Endodermal cell (in vitro differentiated cells): Measurements from ENCODE around the gene CYP4X1. TPM values are rescaled to one million over a fixed set of nuclear protein-coding genes. Genes with fewer than 3 reads are reported as not detected.

ENCODE experiments used
- DNase-seq: peaks from one replicate; pipeline ENCODE4 v3.0.0-alpha.2; 2017
- H3K27ac ChIP-seq: 2 replicates; pipeline ENCODE4 v1.5.1; 2013; ENCODE audit warnings: mild to moderate bottlenecking, low read depth, low read length, moderate library complexity
- H3K27me3 ChIP-seq: 2 replicates; pipeline ENCODE4 v1.6.1; 2013; ENCODE audit warnings: mild to moderate bottlenecking, low read length, moderate library complexity; ENCODE audit not compliant: insufficient read depth, control insufficient read depth, poor library complexity, severe bottlenecking
- H3K36me3 ChIP-seq: 2 replicates; pipeline ENCODE4 v1.7.0; 2013; ENCODE audit warnings: mild to moderate bottlenecking, low read length, moderate library complexity; ENCODE audit not compliant: control insufficient read depth, insufficient read depth
- H3K4me1 ChIP-seq: one replicate; pipeline ENCODE4 v1.7.0; 2013; ENCODE audit warnings: low read length; ENCODE audit not compliant: control insufficient read depth, insufficient read depth
- H3K4me3 ChIP-seq: 2 replicates; pipeline ENCODE4 v1.5.1; 2013; ENCODE audit warnings: mild to moderate bottlenecking, low read length, moderate library complexity
- H3K9ac ChIP-seq: 2 replicates; pipeline ENCODE4 v1.6.1; 2013; ENCODE audit warnings: mild to moderate bottlenecking, low read length, moderate library complexity; ENCODE audit not compliant: poor library complexity, severe bottlenecking; ENCODE audit errors: extremely low read depth
- H3K9me3 ChIP-seq: 2 replicates; pipeline ENCODE4 v1.6.1; 2013; ENCODE audit warnings: mild to moderate bottlenecking, low read length, moderate library complexity; ENCODE audit not compliant: control insufficient read depth
- H3K27ac Mint-ChIP-seq: 2 replicates; pipeline ENCODE4 v1.8.0; 2020; ENCODE audit warnings: mixed read lengths
- H3K27me3 Mint-ChIP-seq: 2 replicates; pipeline ENCODE4 v1.8.0; 2021; ENCODE audit warnings: mild to moderate bottlenecking, mixed read lengths; ENCODE audit not compliant: insufficient read depth
- H3K36me3 Mint-ChIP-seq: 2 replicates; pipeline ENCODE4 v1.8.0; 2020; ENCODE audit warnings: low read depth, mixed read lengths
- H3K4me1 Mint-ChIP-seq: 2 replicates; pipeline ENCODE4 v1.8.0; 2020; ENCODE audit warnings: mixed read lengths
- H3K4me3 Mint-ChIP-seq: 2 replicates; pipeline ENCODE4 v1.8.0; 2020; ENCODE audit warnings: mild to moderate bottlenecking, moderate library complexity, mixed read lengths
- H3K9me3 Mint-ChIP-seq: 2 replicates; pipeline ENCODE4 v1.8.0; 2020; ENCODE audit warnings: mild to moderate bottlenecking, mixed read lengths
- WGBS, 2 experiments: methylation state at CpG; one replicate each; pipeline versions ENCODE4 v1.1.5 to v1.1.7; 2013; ENCODE audit warnings: missing lambda C conversion rate in 2 of 2, mixed read lengths in 1 of 2; ENCODE audit not compliant: insufficient coverage in 1 of 2, insufficient read length in 1 of 2; 5-methylcytosine and 5-hydroxymethylcytosine counted together
- total RNA-seq, 2 donors: library from RNA; stranded (reverse); fragmentation: NEBNext Ultra II Directional in 1 of 2; extraction: Animal tissue kit (Norgen Biotek cat#: 25700) in 1 of 2; gene quantifications; 2 replicates in 1 of 2; 3 replicates in 1 of 2; pipeline ENCODE4 v1.2.1, GENCODE V29; 2021
- TF ChIP-seq, protein P1 (sequence below): fragments of 200-600 bp; sonication (generic); conservative IDR thresholded peaks from 2 replicates; pipeline ENCODE4 v1.5.0; 2021; ENCODE audit warnings: antibody characterized with exemption, mild to moderate bottlenecking

Gene CYP4X1
- total RNA-seq, 2 donors from 2014 or later: 8.8 to 12.9 TPM

DNA sequence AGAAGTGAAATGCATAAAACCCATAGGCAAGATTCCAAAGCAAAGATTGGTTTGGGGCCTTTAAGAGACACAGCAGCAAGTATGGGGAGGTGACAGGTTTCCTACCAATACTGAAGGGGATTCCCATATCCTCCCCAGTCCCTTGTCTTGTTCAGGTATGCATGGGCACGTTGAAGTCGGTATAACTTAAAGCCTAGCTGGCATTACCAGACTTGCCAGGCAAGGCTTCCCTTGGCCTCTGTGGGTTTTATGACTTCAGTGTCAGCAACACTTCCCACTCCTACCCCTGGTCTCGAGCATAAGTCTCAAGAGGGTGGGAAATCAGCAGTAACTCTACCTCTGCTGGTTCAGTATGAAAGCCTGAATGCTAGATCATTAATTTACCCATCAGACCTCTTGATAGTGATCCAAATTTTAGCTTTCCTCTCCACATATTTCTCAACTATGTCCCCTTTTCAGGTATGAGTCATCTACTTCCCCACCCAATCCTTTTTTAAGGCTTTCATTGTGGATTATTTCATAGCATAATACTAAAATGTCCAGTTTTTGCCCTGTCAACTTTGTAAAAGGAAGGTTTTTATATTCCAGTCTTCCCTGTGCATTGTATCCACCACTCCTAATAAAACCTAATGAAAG is 6.8 kb downstream of the CYP4X1 start:
- Mint-ChIP-seq H3K9me3 (no peaks in the 10 kb centered on the region), H3K4me1 (peaks cover 13% of the 10 kb centered on the region), H3K4me3 (no peak overlapping the region), H3K27ac (no peak overlapping the region), H3K27me3 (peaks cover 3% of the 10 kb centered on the region), H3K36me3 (peaks cover 8% of the 10 kb centered on the region)
- Histone ChIP-seq H3K9ac (no peak overlapping the region), H3K4me1 (no peaks in the 10 kb centered on the region), H3K9me3 (no peaks in the 10 kb centered on the region), H3K4me3 (no peak overlapping the region), H3K27ac (no peak overlapping the region), H3K36me3 (no peaks in the 10 kb centered on the region), H3K27me3 (no peaks in the 10 kb centered on the region)
- 67 to 94% methylated on average over 1 to 3 of the region's 3 CpGs for WGBS, 2 experiments
- DNase-seq: no peak
- TF ChIP-seq, protein P1, sequence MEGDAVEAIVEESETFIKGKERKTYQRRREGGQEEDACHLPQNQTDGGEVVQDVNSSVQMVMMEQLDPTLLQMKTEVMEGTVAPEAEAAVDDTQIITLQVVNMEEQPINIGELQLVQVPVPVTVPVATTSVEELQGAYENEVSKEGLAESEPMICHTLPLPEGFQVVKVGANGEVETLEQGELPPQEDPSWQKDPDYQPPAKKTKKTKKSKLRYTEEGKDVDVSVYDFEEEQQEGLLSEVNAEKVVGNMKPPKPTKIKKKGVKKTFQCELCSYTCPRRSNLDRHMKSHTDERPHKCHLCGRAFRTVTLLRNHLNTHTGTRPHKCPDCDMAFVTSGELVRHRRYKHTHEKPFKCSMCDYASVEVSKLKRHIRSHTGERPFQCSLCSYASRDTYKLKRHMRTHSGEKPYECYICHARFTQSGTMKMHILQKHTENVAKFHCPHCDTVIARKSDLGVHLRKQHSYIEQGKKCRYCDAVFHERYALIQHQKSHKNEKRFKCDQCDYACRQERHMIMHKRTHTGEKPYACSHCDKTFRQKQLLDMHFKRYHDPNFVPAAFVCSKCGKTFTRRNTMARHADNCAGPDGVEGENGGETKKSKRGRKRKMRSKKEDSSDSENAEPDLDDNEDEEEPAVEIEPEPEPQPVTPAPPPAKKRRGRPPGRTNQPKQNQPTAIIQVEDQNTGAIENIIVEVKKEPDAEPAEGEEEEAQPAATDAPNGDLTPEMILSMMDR: no peak

DNA sequence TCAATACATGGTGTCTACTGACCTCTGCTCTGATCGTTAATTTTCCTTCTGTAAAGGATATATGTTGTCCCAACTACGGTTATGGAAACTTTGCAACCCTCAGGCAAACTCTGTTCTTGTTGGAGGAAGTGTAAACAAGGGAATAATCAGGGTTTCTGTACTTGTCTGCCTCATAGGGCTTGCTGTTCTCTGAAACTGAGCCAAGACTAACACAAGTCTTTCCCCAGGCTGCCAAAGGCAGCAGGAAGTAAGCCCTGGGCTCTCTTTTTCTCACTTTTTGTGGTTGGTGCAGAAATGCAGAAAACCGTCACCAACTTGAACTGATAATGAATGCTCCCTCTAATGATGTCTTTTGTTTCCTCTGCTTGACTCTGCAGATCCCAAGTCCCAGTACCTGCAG is 7.6 kb downstream of the CYP4X1 start:
- Histone ChIP-seq H3K9ac (no peak overlapping the region), H3K36me3 (no peaks in the 10 kb centered on the region), H3K4me1 (no peaks in the 10 kb centered on the region), H3K4me3 (no peak overlapping the region), H3K27ac (no peak overlapping the region), H3K27me3 (no peaks in the 10 kb centered on the region), H3K9me3 (no peaks in the 10 kb centered on the region)
- Mint-ChIP-seq H3K27me3 (peaks cover 3% of the 10 kb centered on the region), H3K36me3 (peaks cover 8% of the 10 kb centered on the region), H3K27ac (no peak overlapping the region), H3K4me3 (no peak overlapping the region), H3K4me1 (peaks cover 14% of the 10 kb centered on the region), H3K9me3 (no peaks in the 10 kb centered on the region)
- no peak for DNase-seq
- WGBS, 2 experiments: 82 to 90% methylated on average over 2 to 3 of the region's 3 CpGs
- TF ChIP-seq, protein P1: no peak

DNA sequence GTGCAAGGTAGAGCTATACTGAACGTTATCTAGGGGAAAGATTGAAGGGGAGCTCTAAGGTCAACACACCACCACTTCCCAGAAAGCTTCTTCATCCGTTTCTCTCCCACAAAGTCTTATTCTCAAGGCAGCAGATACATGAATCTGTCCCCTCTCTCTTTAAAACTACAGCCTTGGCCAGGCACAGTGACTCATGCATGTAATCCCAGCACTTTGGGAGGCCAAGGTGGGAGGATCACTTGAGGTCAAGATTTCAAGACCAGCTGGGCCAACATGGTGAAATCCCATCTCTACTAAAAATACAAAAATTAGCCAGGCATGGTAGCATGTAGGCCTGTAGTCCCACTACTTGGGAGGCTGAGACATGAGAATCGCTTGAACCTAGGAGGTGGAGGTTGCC is 8.1 kb downstream of the CYP4X1 start:
- H3K4me1 Mint-ChIP-seq: peaks cover 14% of the 10 kb centered on the region
- Histone ChIP-seq H3K27me3 (no peaks in the 10 kb centered on the region), H3K36me3 (no peaks in the 10 kb centered on the region), H3K9ac (no peak overlapping the region), H3K4me3 (no peak overlapping the region), H3K9me3 (no peaks in the 10 kb centered on the region), H3K4me1 (no peaks in the 10 kb centered on the region), H3K27ac (no peak overlapping the region)
- no peak for DNase-seq
- no peak overlapping the region for H3K4me3 Mint-ChIP-seq
- no peaks in the 10 kb centered on the region for H3K9me3 Mint-ChIP-seq
- peaks cover 8% of the 10 kb centered on the region for H3K36me3 Mint-ChIP-seq
- 80 to 94% methylated on average over 3 of the region's 3 CpGs for WGBS, 2 experiments
- TF ChIP-seq, protein P1: no peak
- H3K27ac Mint-ChIP-seq: no peak overlapping the region
- H3K27me3 Mint-ChIP-seq: peaks cover 3% of the 10 kb centered on the region
